ENCODE results near the gene POMT1.

DNA sequence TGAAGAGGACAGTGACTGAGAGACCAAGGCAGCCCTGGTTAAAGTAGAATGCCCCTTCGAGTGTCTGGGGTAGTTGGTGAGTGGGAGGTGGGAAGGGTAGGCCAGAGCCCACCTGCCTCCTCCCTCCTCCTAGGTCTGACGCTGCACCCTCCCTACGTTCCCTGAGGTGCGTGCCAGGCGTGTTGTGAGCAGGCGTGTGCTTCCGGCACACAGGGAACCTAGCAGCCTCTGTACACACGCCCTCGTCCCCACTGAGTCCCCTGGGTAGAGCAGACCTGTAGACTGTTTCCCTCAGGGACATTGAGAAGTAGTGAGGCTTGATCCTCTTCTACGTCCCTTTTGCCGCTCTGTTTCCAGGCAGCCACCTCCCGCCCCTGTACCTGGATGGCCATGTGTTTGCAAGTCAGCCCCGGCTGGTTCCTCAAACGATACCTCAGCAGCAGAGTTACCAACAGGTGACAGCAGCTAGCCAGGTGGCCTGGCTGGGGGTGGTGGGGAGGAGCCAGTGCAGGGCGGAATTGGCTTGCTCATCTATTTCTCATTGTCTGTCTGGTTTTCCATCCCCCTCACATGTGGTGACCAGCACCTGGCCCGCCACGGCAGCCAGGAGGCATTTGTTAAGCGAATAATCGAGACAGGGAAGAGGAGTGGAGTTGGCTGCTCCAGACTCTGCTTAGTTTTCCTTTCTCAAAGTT is 16.8 kb upstream of the POMT1 start:
- TF ChIP-seq EZH2 (IDR thresholded peaks at IDR 0.05; ENCODE audit: insufficient read depth, low read length), result no peak
- TF ChIP-seq, protein P1, sequence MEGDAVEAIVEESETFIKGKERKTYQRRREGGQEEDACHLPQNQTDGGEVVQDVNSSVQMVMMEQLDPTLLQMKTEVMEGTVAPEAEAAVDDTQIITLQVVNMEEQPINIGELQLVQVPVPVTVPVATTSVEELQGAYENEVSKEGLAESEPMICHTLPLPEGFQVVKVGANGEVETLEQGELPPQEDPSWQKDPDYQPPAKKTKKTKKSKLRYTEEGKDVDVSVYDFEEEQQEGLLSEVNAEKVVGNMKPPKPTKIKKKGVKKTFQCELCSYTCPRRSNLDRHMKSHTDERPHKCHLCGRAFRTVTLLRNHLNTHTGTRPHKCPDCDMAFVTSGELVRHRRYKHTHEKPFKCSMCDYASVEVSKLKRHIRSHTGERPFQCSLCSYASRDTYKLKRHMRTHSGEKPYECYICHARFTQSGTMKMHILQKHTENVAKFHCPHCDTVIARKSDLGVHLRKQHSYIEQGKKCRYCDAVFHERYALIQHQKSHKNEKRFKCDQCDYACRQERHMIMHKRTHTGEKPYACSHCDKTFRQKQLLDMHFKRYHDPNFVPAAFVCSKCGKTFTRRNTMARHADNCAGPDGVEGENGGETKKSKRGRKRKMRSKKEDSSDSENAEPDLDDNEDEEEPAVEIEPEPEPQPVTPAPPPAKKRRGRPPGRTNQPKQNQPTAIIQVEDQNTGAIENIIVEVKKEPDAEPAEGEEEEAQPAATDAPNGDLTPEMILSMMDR (IDR thresholded peaks at IDR 0.05; ENCODE audit: insufficient read depth, low read depth, low read length), result no peak
